ENCODE data around the gene EMILIN3. TPM values are rescaled to one million over a fixed set of nuclear protein-coding genes. Genes with fewer than 3 reads are reported as not detected.

Gene EMILIN3
- total and polyA plus RNA-seq, 2 of the 8 experiments (the other 6 are each of a cell fraction or from before 2014, with no cell fraction given) = 3.8 to 5.2 TPM

DNA sequence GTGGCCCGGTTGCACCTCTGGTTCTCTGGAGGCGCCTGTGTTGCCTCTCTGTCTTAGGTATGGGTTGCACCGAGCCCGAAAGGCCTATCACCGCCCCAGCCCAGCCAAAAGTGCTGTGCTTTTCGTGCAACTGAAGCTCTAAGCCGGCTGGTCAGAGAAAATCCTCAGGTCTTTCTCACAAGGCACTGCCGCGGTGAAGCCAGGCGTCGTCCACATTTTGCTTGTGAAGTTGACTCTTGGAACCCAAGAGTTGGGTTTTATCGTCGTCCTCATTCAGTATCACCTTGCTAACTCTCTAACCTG, 726 bp upstream of the EMILIN3 start:
- DNase-seq (ENCODE audit: low read depth in 1 of 2, low spot score in 2 of 2) (no peak), FAIRE-seq (no peak)
- peaks cover 7% of the 10 kb centered on the region; the same call in 1 of the 2 replicates for H3K23me2 ChIP-seq (ENCODE audit: low read depth, low read length)
- POLR2A ChIA-PET (ENCODE audit: partially characterized antibody) = interaction anchor here (1.2 kb wide), 1 partner anchor 20 kb away, joined by 3 read pairs; no protein-coding TSS in a partner anchor
- H4K20me1 ChIP-seq (replicated peaks in 1 of 2; ENCODE audit: control insufficient read depth in 1 of 2, insufficient read depth in 2 of 2, low read length in 2 of 2) = peaks cover 2 to 8% of the 10 kb centered on the region in 2 experiments
- peak overlapping the region; percentile 63 to 98 for H3K4me2 ChIP-seq (ENCODE audit: insufficient read depth in 1 of 2, low read depth in 2 of 2, low read length in 2 of 2)
- no peak overlapping the region for H4K91ac ChIP-seq (replicated peaks; ENCODE audit: insufficient read length, low read length)
- no peak overlapping the region for H2AK5ac ChIP-seq (ENCODE audit: low read depth, low read length)
- no peak overlapping the region for H3K14ac ChIP-seq (ENCODE audit: insufficient read length)
- H2AFZ ChIP-seq (ENCODE audit: low read length) = no peak overlapping the region
- no peaks in the 10 kb centered on the region for H3K36me3 ChIP-seq (ENCODE audit: control insufficient read depth in 2 of 4, insufficient read depth in 4 of 4, low read length in 3 of 4)
- WGBS, 2 experiments (ENCODE audit: extremely low coverage in 1 of 2, insufficient coverage in 1 of 2, insufficient read length in 1 of 2, insufficient replicate concordance in 2 of 2, low coverage in 1 of 2, low lambda C conversion rate in 2 of 2, missing lambda C conversion rate in 1 of 2) = 61% methylated on average over 13 of the region's 13 CpGs; no CpG with 5 or more reads in 1 of the 2 experiments
- H3K9me3 ChIP-seq (ENCODE audit: insufficient read depth in 2 of 2, low read depth in 1 of 2, low read length in 1 of 2) = peaks cover 8 to 9% of the 10 kb centered on the region in 2 experiments; a peak in 3 of 4 replicates
- no peak overlapping the region for H2BK20ac ChIP-seq (ENCODE audit: low read length)
- H2BK120ac ChIP-seq (replicated peaks; ENCODE audit: low read depth, low read length) = no peak overlapping the region
- peak overlapping the region; percentile 80; the same call in 1 of the 2 replicates for H2BK12ac ChIP-seq (ENCODE audit: low read depth, low read length)
- no peaks in the 10 kb centered on the region for H3K79me1 ChIP-seq (ENCODE audit: low read depth, low read length)
- peak overlapping the region in 3 of 4 experiments; percentile 68 to 72 (median 71); a peak in 5 of 8 replicates for H3K4me3 ChIP-seq (ENCODE audit: extremely low read depth in 1 of 4, insufficient read depth in 2 of 4, low read depth in 3 of 4, low read length in 4 of 4)
- peaks cover 0 to 2% (median 0%) of the 10 kb centered on the region in 4 experiments; a peak in 3 of 7 replicates for H3K4me1 ChIP-seq (replicated peaks in 1 of 4; ENCODE audit: control insufficient read depth in 3 of 4, insufficient read depth in 4 of 4, low read length in 3 of 4)
- H3K27me3 ChIP-seq (replicated peaks in 1 of 4; ENCODE audit: control insufficient read depth in 3 of 4, extremely low read depth in 1 of 4, insufficient read depth in 3 of 4, low read length in 3 of 4) = peaks cover 18 to 40% (median 36%) of the 10 kb centered on the region in 4 experiments
- no peak overlapping the region for H4K8ac ChIP-seq (ENCODE audit: extremely low read depth, insufficient read depth, low read length)
- no peak overlapping the region for H3K9ac ChIP-seq (replicated peaks in 1 of 4; ENCODE audit: extremely low read depth in 1 of 4, low read depth in 3 of 4, low read length in 3 of 4)
- no peak overlapping the region for H2BK5ac ChIP-seq (ENCODE audit: low read depth, low read length)
- CTCF ChIA-PET (ENCODE audit: partially characterized antibody) = interaction anchor here (0.9 to 1.7 kb wide), 4 partner anchors 16 to 109 kb away, joined by 3 to 6 read pairs (median 3); no protein-coding TSS in a partner anchor
- H3K23ac ChIP-seq (ENCODE audit: insufficient read length) = no peak overlapping the region
- no peak overlapping the region for H3K4ac ChIP-seq (replicated peaks; ENCODE audit: insufficient read length, low read depth, low read length)
- H3K18ac ChIP-seq (ENCODE audit: extremely low read depth, low read length) = no peak overlapping the region
- H3K56ac ChIP-seq (replicated peaks; ENCODE audit: insufficient read length, low read depth, low read length) = no peak overlapping the region
- no peak overlapping the region for H3K27ac ChIP-seq (ENCODE audit: low read depth, low read length)
- no peaks in the 10 kb centered on the region for H3K79me2 ChIP-seq (ENCODE audit: control insufficient read depth in 1 of 2, insufficient read depth in 2 of 2, low read length in 2 of 2)
- no peak overlapping the region for H4K5ac ChIP-seq (ENCODE audit: insufficient read length, low read depth, low read length)
- H2BK15ac ChIP-seq (ENCODE audit: low read length) = peak overlapping the region; percentile 95; the same call in 1 of the 2 replicates
- TF ChIP-seq SUZ12 (IDR thresholded peaks at IDR 0.05; ENCODE audit: low read length) (peak; percentile 49; the same call in 1 of the 2 replicates), CHD2 (IDR thresholded peaks at IDR 0.05; ENCODE audit: low read length) (no peak), CBX8 (IDR thresholded peaks at IDR 0.05; ENCODE audit: borderline replicate concordance, low read depth, low read length) (no peak), GABPA (IDR thresholded peaks at IDR 0.05; ENCODE audit: borderline replicate concordance, insufficient read depth, low read length) (no peak), KDM4A (IDR thresholded peaks at IDR 0.05; ENCODE audit: low read depth, low read length, severe bottlenecking) (no peak), EZH2 (IDR thresholded peaks at IDR 0.05; ENCODE audit: low read depth, low read length, severe bottlenecking) (peak; percentile 5), YY1 (IDR thresholded peaks at IDR 0.05; ENCODE audit: low read depth, low read length) (no peak), ASH2L (IDR thresholded peaks at IDR 0.05; ENCODE audit: low read length) (peak; percentile 9)

All from H1 (cell line).